Skeletal muscle tissue (tissue), 4 donors: ENCODE measurements around the gene FEM1C. TPM values are rescaled to one million over a fixed set of nuclear protein-coding genes. Genes with fewer than 3 reads are reported as not detected.

Experiments
- H3K27ac ChIP-seq: one replicate; pipeline ENCODE4 v1.7.0; 2013; ENCODE audit warnings: mild to moderate bottlenecking, low read depth, low read length, inconsistent platforms
- H3K27me3 ChIP-seq, 3 donors: one replicate each; pipeline ENCODE4 v1.7.0; 2013; ENCODE audit warnings: low read length in 3 of 3; ENCODE audit not compliant: control insufficient read depth in 3 of 3, insufficient read depth in 3 of 3
- H3K36me3 ChIP-seq, 3 donors: one replicate each; pipeline ENCODE4 v1.7.0; 2013; ENCODE audit warnings: low read length in 3 of 3; ENCODE audit not compliant: control insufficient read depth in 3 of 3, insufficient read depth in 3 of 3
- H3K4me1 ChIP-seq, 3 donors: one replicate each; pipeline ENCODE4 v1.7.0; 2013; ENCODE audit warnings: low read length in 3 of 3, mild to moderate bottlenecking in 3 of 3; ENCODE audit not compliant: control insufficient read depth in 3 of 3, insufficient read depth in 3 of 3
- H3K4me3 ChIP-seq, 3 donors: one replicate each; pipeline ENCODE4 v1.7.0; 2013; ENCODE audit warnings: low read length in 3 of 3
- H3K9ac ChIP-seq, 3 donors: one replicate each; pipeline ENCODE4 v1.7.0; 2013; ENCODE audit warnings: low read length in 3 of 3, mild to moderate bottlenecking in 3 of 3, moderate library complexity in 2 of 3, low read depth in 1 of 3
- H3K9me3 ChIP-seq, 3 donors: one replicate each; pipeline ENCODE4 v1.7.0; 2013; ENCODE audit warnings: low read length in 3 of 3; ENCODE audit not compliant: control insufficient read depth in 3 of 3
- total RNA-seq: library from RNA; depleted of rRNA; stranded (reverse); fragments of >200 nt; gene quantifications from one replicate; pipeline ENCODE4 v1.2.3, GENCODE V29; 2014
- donor health status: Osteomylitis.

Gene FEM1C
- total RNA-seq, 1 donor from 2014 or later: 39.1 TPM

DNA sequence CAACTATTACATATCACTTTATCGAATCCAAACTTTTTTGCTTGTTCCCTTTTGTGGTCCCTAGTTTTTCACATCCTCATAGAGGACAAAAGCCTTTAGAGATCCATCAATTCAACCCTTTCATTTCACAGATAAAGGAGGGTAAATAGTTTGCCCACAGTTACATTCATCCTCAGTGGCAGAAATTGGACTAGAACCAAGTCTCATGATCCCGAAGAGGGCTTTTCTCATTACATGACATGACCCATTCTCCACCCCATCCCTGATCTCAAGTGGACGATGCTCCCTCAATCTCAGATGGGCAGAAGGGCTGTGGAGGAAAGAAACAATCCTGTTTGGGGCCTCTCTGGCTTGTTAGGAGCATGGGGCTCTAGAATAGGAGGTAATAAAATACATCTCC lies 34.6 kb upstream of the FEM1C start:
- Histone ChIP-seq H3K27me3 (no peaks in the 10 kb centered on the region), H3K36me3 (peaks cover 0 to 10% (median 8%) of the 10 kb centered on the region in 3 donors), H3K4me1 (peaks cover 0 to 4% (median 0%) of the 10 kb centered on the region in 3 donors), H3K9me3 (no peaks in the 10 kb centered on the region), H3K4me3 (no peak overlapping the region), H3K27ac (no peak overlapping the region), H3K9ac (no peak overlapping the region)

DNA sequence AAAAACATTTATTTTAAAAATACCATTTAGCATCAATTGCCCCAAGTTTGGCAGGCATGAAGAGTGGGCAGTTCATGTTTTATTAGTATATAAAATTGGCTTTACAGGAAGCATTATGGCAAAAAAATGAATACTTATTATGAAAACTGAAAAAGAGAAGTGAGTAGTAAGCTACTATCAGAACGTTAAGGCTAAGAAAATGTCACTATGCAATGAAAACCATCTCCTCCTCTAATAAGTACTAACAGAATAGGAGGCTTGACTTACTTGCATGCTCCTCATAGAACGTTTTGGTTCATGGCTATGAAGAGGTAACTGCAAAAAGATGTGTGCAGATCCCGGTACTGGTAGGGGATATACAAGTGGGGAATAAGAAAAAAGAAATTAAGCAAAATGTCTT lies 34.1 kb upstream of the FEM1C start:
- Histone ChIP-seq H3K27me3 (no peaks in the 10 kb centered on the region), H3K36me3 (peaks cover 0 to 10% (median 8%) of the 10 kb centered on the region in 3 donors), H3K9me3 (no peaks in the 10 kb centered on the region)

GRCh38 chr5:115577741-115578140 lies 33.2 kb upstream of the FEM1C start:
- no peaks in the 10 kb centered on the region for H3K27me3 ChIP-seq
- H3K4me3 ChIP-seq: no peak overlapping the region
- H3K4me1 ChIP-seq: no peaks in the 10 kb centered on the region
- no peak overlapping the region for H3K27ac ChIP-seq
- no peaks in the 10 kb centered on the region for H3K9me3 ChIP-seq
- H3K9ac ChIP-seq: no peak overlapping the region
- H3K36me3 ChIP-seq: peaks cover 0 to 10% (median 8%) of the 10 kb centered on the region in 3 donors

More for the DNA sequence above, 34.1 kb upstream of the FEM1C start:
- no peak overlapping the region for H3K9ac ChIP-seq
- peaks cover 0 to 4% (median 0%) of the 10 kb centered on the region in 3 donors for H3K4me1 ChIP-seq
- no peak overlapping the region for H3K27ac ChIP-seq
- H3K4me3 ChIP-seq: no peak overlapping the region

DNA sequence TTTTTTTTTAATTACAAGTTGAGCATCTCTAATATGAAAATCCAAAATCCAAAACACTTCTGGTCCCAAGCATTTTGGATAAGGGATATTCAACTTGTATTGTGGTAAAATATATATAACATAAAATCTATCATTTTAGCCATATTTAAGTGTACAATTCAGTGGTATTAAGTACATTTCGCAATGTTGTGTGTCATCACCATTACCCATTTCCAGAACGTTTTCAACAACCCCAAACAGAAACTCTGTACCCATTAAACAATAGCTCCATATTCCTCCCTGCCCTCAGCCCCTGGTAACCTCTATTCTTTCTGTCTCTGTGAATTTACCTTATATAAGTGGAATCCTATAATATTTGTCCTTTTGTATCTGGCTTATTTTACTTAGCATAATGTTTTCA lies 32.8 kb upstream of the FEM1C start:
- Histone ChIP-seq H3K4me3 (no peak overlapping the region), H3K4me1 (no peaks in the 10 kb centered on the region), H3K27ac (no peak overlapping the region), H3K9ac (no peak overlapping the region), H3K36me3 (peaks cover 0 to 10% (median 8%) of the 10 kb centered on the region in 3 donors), H3K9me3 (no peaks in the 10 kb centered on the region), H3K27me3 (no peaks in the 10 kb centered on the region)

DNA sequence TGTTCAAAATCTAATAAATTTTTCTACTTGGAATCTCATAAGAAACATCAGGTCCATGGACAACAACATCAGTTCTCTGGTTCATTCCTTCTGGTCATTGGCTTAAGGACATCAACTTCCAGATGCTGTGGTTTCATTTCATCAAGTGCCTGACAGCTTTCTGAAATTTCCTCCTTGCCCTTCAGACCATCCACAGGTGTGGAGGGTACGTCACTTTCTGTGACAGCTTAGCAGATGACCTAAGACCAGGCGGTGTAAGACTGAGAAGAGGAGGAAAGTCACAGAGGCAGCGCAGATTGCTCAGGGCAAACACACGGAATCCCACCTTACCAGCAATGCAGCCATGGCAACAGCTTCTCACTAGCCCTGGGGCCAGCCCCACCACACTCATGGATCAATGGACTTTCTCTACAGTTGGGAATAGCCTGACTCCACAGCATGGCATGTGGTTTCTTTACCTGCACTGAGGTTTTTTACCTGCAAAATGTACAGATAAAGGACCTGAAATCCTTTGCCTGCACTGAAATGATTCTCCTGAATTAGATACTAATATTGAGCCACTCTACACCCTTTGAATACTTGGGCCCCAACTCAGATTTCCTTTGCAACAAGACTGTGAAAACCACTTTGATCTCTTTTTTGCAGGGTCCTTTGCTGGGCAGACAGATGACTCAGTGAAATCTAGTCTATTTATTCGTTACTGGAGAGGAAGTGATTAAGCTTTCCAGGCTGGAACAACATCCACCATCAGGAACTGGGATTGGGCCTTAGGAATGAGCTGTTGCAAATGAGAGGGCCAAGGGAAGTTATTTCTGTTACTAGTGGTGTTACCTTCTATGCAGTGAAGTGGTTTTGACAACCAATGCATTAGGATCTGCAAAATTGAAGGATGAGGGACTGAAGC lies 30.8 kb upstream of the FEM1C start:
- no peak overlapping the region for H3K9ac ChIP-seq
- no peaks in the 10 kb centered on the region for H3K27me3 ChIP-seq
- no peak overlapping the region for H3K4me3 ChIP-seq
- H3K9me3 ChIP-seq: no peaks in the 10 kb centered on the region
- peaks cover 0 to 7% (median 0%) of the 10 kb centered on the region in 3 donors for H3K4me1 ChIP-seq
- no peak overlapping the region for H3K27ac ChIP-seq
- peaks cover 0 to 5% (median 4%) of the 10 kb centered on the region in 3 donors for H3K36me3 ChIP-seq

GRCh38 chr5:115573133-115573532 lies 28.6 kb upstream of the FEM1C start:
- H3K9me3 ChIP-seq: no peaks in the 10 kb centered on the region

DNA sequence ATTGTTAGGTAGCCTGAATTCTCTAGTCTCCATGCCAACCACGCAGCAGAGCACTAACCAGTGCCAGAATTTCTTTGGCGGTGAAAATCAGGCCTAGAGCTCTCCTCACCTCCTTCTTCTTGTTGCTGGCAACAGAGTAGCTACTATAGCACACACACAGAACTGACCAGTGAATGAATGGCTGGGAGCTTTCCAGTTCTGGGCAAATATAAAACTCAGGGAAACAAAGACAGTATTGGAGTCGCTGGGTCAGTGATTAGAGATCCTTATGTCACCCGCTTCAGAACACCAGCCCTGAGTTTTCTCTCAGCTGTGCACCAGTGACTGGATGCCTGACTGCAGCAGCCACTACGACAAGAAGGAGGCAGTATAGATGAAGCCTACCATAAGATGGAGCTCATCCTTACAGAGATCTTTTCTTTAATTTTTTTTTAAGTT lies 26.9 kb upstream of the FEM1C start:
- peaks cover 0 to 9% (median 0%) of the 10 kb centered on the region in 3 donors for H3K4me1 ChIP-seq
- no peak overlapping the region for H3K4me3 ChIP-seq
- H3K27ac ChIP-seq: no peak overlapping the region
- H3K9ac ChIP-seq: no peak overlapping the region
- no peaks in the 10 kb centered on the region for H3K9me3 ChIP-seq
- H3K36me3 ChIP-seq: no peaks in the 10 kb centered on the region
- H3K27me3 ChIP-seq: no peaks in the 10 kb centered on the region

More at GRCh38 chr5:115573133-115573532, 28.6 kb upstream of the FEM1C start:
- Histone ChIP-seq H3K27ac (no peak overlapping the region), H3K27me3 (no peaks in the 10 kb centered on the region), H3K4me3 (no peak overlapping the region), H3K4me1 (peaks cover 0 to 9% (median 0%) of the 10 kb centered on the region in 3 donors), H3K9ac (no peak overlapping the region), H3K36me3 (peaks cover 0 to 3% (median 0%) of the 10 kb centered on the region in 3 donors)

GRCh38 chr5:115568668-115569067 lies 24.1 kb upstream of the FEM1C start:
- H3K9me3 ChIP-seq: no peaks in the 10 kb centered on the region
- no peak overlapping the region for H3K4me3 ChIP-seq
- no peak overlapping the region for H3K27ac ChIP-seq
- no peaks in the 10 kb centered on the region for H3K36me3 ChIP-seq
- H3K9ac ChIP-seq: no peak overlapping the region
- peaks cover 0 to 9% (median 0%) of the 10 kb centered on the region in 3 donors for H3K4me1 ChIP-seq
- no peaks in the 10 kb centered on the region for H3K27me3 ChIP-seq

DNA sequence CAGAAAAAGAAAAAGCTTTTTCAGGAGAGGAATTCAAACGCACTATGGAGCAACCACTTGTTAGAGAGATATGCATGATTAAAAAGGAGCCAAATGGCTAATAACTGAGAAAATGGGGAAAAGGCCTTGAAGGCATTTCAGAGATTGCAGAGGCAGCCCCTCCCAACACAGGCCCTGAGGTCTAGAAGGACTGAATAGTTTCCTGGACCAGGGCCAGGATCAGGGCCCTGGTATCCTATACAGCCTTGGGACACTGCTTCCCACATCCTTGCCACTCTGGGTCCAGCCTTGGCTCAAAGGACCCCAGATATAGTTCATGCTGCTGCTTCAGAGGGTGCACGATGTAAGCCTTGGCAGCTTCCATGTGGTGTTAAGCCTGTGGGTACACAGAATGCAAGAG lies 20.7 kb upstream of the FEM1C start:
- Histone ChIP-seq H3K36me3 (no peaks in the 10 kb centered on the region), H3K9me3 (no peaks in the 10 kb centered on the region), H3K4me1 (peaks cover 0 to 2% (median 0%) of the 10 kb centered on the region in 3 donors), H3K27me3 (no peaks in the 10 kb centered on the region), H3K9ac (no peak overlapping the region), H3K4me3 (no peak overlapping the region), H3K27ac (no peak overlapping the region)

- H3K4me1 ChIP-seq: no peaks in the 10 kb centered on the region
- H3K27me3 ChIP-seq: no peaks in the 10 kb centered on the region
- no peaks in the 10 kb centered on the region for H3K9me3 ChIP-seq
- H3K36me3 ChIP-seq: no peaks in the 10 kb centered on the region
- H3K4me3 ChIP-seq: no peak overlapping the region
- no peak overlapping the region for H3K27ac ChIP-seq
- no peak overlapping the region for H3K9ac ChIP-seq
Observed at GRCh38 chr5:115561176-115561575, 16.6 kb upstream of the FEM1C start.
